Measurements from ENCODE around the gene PPM1H. TPM values are rescaled to one million over a fixed set of nuclear protein-coding genes. Genes with fewer than 3 reads are reported as not detected.

The PPM1H gene
- total and polyA plus RNA-seq, 2 of the 8 experiments (the other 6 are each of a cell fraction or from before 2014, with no cell fraction given): 16.4 to 36.1 TPM

DNA sequence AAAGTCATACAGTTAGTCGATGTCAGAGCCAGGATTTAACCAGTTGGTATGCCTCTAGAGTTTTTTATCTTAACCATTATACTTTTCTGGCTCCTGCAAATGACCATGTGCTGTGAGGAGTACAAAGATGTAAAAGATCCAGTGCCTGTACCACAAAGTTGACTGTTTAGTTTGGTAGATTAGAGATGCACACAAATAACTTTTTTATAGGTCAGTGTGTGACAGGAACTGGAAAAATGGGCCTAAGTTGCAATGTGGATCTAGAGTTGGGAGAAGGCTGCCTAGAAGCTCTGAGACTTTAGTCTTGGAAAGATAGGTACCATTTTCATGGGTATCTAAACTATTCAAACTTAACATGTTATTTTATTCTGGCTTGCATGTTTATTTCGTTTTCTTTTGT lies 32.8 kb upstream of the PPM1H start:
- no peaks in the 10 kb centered on the region; a peak in 1 of 7 replicates for H3K27me3 ChIP-seq (replicated peaks in 1 of 4; ENCODE audit: control insufficient read depth in 3 of 4, extremely low read depth in 1 of 4, insufficient read depth in 3 of 4, low read length in 3 of 4)
- 90% methylated on average over 2 of the region's 2 CpGs; no CpG with 5 or more reads in 1 of the 2 experiments for WGBS, 2 experiments (ENCODE audit: extremely low coverage in 1 of 2, insufficient coverage in 1 of 2, insufficient read length in 1 of 2, insufficient replicate concordance in 2 of 2, low coverage in 1 of 2, low lambda C conversion rate in 2 of 2, missing lambda C conversion rate in 1 of 2)
- H4K91ac ChIP-seq (replicated peaks; ENCODE audit: insufficient read length, low read length): no peak overlapping the region
- no peaks in the 10 kb centered on the region for H3K4me1 ChIP-seq (replicated peaks in 1 of 4; ENCODE audit: control insufficient read depth in 3 of 4, insufficient read depth in 4 of 4, low read length in 3 of 4)
- no peak overlapping the region for H2BK15ac ChIP-seq (ENCODE audit: low read length)
- no peak overlapping the region for H4K8ac ChIP-seq (ENCODE audit: extremely low read depth, insufficient read depth, low read length)
- H3K4me3 ChIP-seq (ENCODE audit: extremely low read depth in 1 of 4, insufficient read depth in 2 of 4, low read depth in 3 of 4, low read length in 4 of 4): no peak overlapping the region
- no peak overlapping the region for H4K5ac ChIP-seq (ENCODE audit: insufficient read length, low read depth, low read length)
- no peaks in the 10 kb centered on the region for H3K23me2 ChIP-seq (ENCODE audit: low read depth, low read length)
- no peaks in the 10 kb centered on the region for H4K20me1 ChIP-seq (replicated peaks in 1 of 2; ENCODE audit: control insufficient read depth in 1 of 2, insufficient read depth in 2 of 2, low read length in 2 of 2)
- no peak overlapping the region for H2BK5ac ChIP-seq (ENCODE audit: low read depth, low read length)
- FAIRE-seq: no peak
- H2BK12ac ChIP-seq (ENCODE audit: low read depth, low read length): no peak overlapping the region
- H3K79me2 ChIP-seq (ENCODE audit: control insufficient read depth in 1 of 2, insufficient read depth in 2 of 2, low read length in 2 of 2): no peaks in the 10 kb centered on the region
- H2AFZ ChIP-seq (ENCODE audit: low read length): no peak overlapping the region
- no peaks in the 10 kb centered on the region for H3K79me1 ChIP-seq (ENCODE audit: low read depth, low read length)
- no peak for DNase-seq (ENCODE audit: low read depth in 1 of 2, low spot score in 2 of 2)
- H2BK120ac ChIP-seq (replicated peaks; ENCODE audit: low read depth, low read length): no peak overlapping the region
- POLR2A ChIA-PET (ENCODE audit: partially characterized antibody): interaction anchor here (1.0 kb wide), 1 partner anchor 9 kb away, joined by 3 read pairs; no protein-coding TSS in a partner anchor
- H3K9ac ChIP-seq (replicated peaks in 1 of 4; ENCODE audit: extremely low read depth in 1 of 4, low read depth in 3 of 4, low read length in 3 of 4): no peak overlapping the region
- H3K27ac ChIP-seq (ENCODE audit: low read depth, low read length): no peak overlapping the region
- H3K23ac ChIP-seq (ENCODE audit: insufficient read length): no peak overlapping the region
- TF ChIP-seq BCL11A (IDR thresholded peaks at IDR 0.05; ENCODE audit: low read depth in 2 of 2, low read length in 2 of 2): no peak
- no peak for TF ChIP-seq RFX5 (IDR thresholded peaks at IDR 0.05; ENCODE audit: borderline replicate concordance, low read depth, low read length)
- TF ChIP-seq NANOG (IDR thresholded peaks at IDR 0.05; ENCODE audit: insufficient read depth, low read depth, low read length, poor library complexity, severe bottlenecking): no peak
- TF ChIP-seq SRF (IDR thresholded peaks at IDR 0.05; ENCODE audit: low read depth, low read length): no peak
- no peak for TF ChIP-seq CHD1 (IDR thresholded peaks at IDR 0.05; ENCODE audit: low read depth, low read length)
- TF ChIP-seq CREB1 (IDR thresholded peaks at IDR 0.05): no peak
- no peak overlapping the region for H3K56ac ChIP-seq (replicated peaks; ENCODE audit: insufficient read length, low read depth, low read length)
- no peak overlapping the region for H3K4me2 ChIP-seq (ENCODE audit: insufficient read depth in 1 of 2, low read depth in 2 of 2, low read length in 2 of 2)
- CTCF ChIA-PET (ENCODE audit: partially characterized antibody): interaction anchor here (0.8 to 1.0 kb wide), 2 partner anchors 15 to 311 kb away, joined by 3 read pairs; no protein-coding TSS in a partner anchor
- H3K18ac ChIP-seq (ENCODE audit: extremely low read depth, low read length): no peak overlapping the region
- no peak overlapping the region for H2AK5ac ChIP-seq (ENCODE audit: low read depth, low read length)
- H2BK20ac ChIP-seq (ENCODE audit: low read length): no peak overlapping the region
- H3K14ac ChIP-seq (ENCODE audit: insufficient read length): no peak overlapping the region
- no peaks in the 10 kb centered on the region for H3K36me3 ChIP-seq (ENCODE audit: control insufficient read depth in 2 of 4, insufficient read depth in 4 of 4, low read length in 3 of 4)
- no peaks in the 10 kb centered on the region for H3K9me3 ChIP-seq (ENCODE audit: insufficient read depth in 2 of 2, low read depth in 1 of 2, low read length in 1 of 2)
- H3K4ac ChIP-seq (replicated peaks; ENCODE audit: insufficient read length, low read depth, low read length): no peak overlapping the region
